Cortex of kidney (tissue), 1 donor: ENCODE results near the gene ZXDC.

Experiments used
- DNase-seq: peaks from one replicate; lab custom pipeline; 2025; lab: John Stamatoyannopoulos, UW

Gene ZXDC

GRCh38 chr3:126475413-126476114, at the start of gene ZXDC:
Gene ZXDC (minus strand): TSS chr3:126475891. CDS start chr3:126475865, 26 bp downstream.
- DNase-seq = peak; percentile 91

- no peak for DNase-seq
Measured at GRCh38 chr3:126525091-126525852, 49.6 kb upstream of the ZXDC start.

GRCh38 chr3:126524429-126524988, 48.8 kb upstream of the ZXDC start:
- DNase-seq = no peak

- DNase-seq = no peak
Measured at GRCh38 chr3:126523745-126524428, 48.2 kb upstream of the ZXDC start, which contains the start of gene CHST13. Gene CHST13 (plus strand): TSS chr3:126524155. CDS start chr3:126524333, 178 bp downstream.

- no peak for DNase-seq
Measured at GRCh38 chr3:126522363-126522788, 46.7 kb upstream of the ZXDC start.

GRCh38 chr3:126521122-126521891, 45.6 kb upstream of the ZXDC start:
- DNase-seq = no peak

- DNase-seq = no peak
Measured at GRCh38 chr3:126519506-126520455, 44.1 kb upstream of the ZXDC start.

GRCh38 chr3:126518779-126519177, 43.1 kb upstream of the ZXDC start:
- DNase-seq = no peak

- no peak for DNase-seq
Measured at GRCh38 chr3:126517986-126518778, 42.5 kb upstream of the ZXDC start.

GRCh38 chr3:126517291-126517951, 41.7 kb upstream of the ZXDC start, which contains the start of gene UROC1:
Gene UROC1 (minus strand): TSS chr3:126517773. CDS start chr3:126517719, 54 bp downstream.
- no peak for DNase-seq

GRCh38 chr3:126516936-126517290, 41.2 kb upstream of the ZXDC start:
- DNase-seq = no peak

GRCh38 chr3:126516152-126516935, 40.7 kb upstream of the ZXDC start:
- DNase-seq = no peak

- no peak for DNase-seq
Measured at GRCh38 chr3:126515066-126515706, 39.5 kb upstream of the ZXDC start.

GRCh38 chr3:126514161-126514560, 38.5 kb upstream of the ZXDC start:
- no peak for DNase-seq

GRCh38 chr3:126512916-126513650, 37.4 kb upstream of the ZXDC start:
- no peak for DNase-seq

GRCh38 chr3:126512026-126512425, 36.3 kb upstream of the ZXDC start:
- no peak for DNase-seq

- DNase-seq = no peak
Measured at GRCh38 chr3:126511291-126511690, 35.6 kb upstream of the ZXDC start.
